Osteoblast (primary cell): ENCODE measurements around the gene BRD2. TPM values are rescaled to one million over a fixed set of nuclear protein-coding genes. Genes with fewer than 3 reads are reported as not detected.

Source experiments
- DNase-seq: peaks from one replicate; pipeline ENCODE4 v3.0.0; 2011; ENCODE audit warnings: low spot score, mixed read lengths; ENCODE audit not compliant: insufficient read length; ENCODE audit errors: missing footprints
- H2AFZ ChIP-seq: 2 replicates; pipeline ENCODE4 v1.6.0; 2011; ENCODE audit warnings: mild to moderate bottlenecking, low read length
- H3K27ac ChIP-seq: 2 replicates; pipeline ENCODE4 v1.5.1; 2011; ENCODE audit warnings: mild to moderate bottlenecking, low read depth, low read length, moderate library complexity
- H3K27me3 ChIP-seq: 2 replicates; pipeline ENCODE4 v1.6.0; 2012; ENCODE audit warnings: mild to moderate bottlenecking, control low read depth, inconsistent platforms, low read length, moderate library complexity; ENCODE audit not compliant: insufficient read depth
- H3K36me3 ChIP-seq: 2 replicates; pipeline ENCODE4 v1.5.1; 2011; ENCODE audit warnings: mild to moderate bottlenecking, low read length, control low read depth, moderate library complexity; ENCODE audit not compliant: insufficient read depth
- H3K4me1 ChIP-seq: 2 replicates; pipeline ENCODE4 v1.5.1; 2011; ENCODE audit warnings: mild to moderate bottlenecking, low read length, control low read depth, moderate library complexity; ENCODE audit not compliant: insufficient read depth
- H3K4me2 ChIP-seq: 2 replicates; pipeline ENCODE4 v1.6.0; 2011; ENCODE audit warnings: mild to moderate bottlenecking, low read length; ENCODE audit not compliant: insufficient read depth
- H3K4me3 ChIP-seq: fragments of 200-600 bp; sonication (generic); 3 replicates; pipeline ENCODE4 v1.5.1; 2012; ENCODE audit warnings: mild to moderate bottlenecking, low read length, inconsistent platforms; ENCODE audit not compliant: insufficient read depth
- H3K79me2 ChIP-seq: 2 replicates; pipeline ENCODE4 v1.6.0; 2012; ENCODE audit warnings: mild to moderate bottlenecking, low read length, control low read depth, inconsistent platforms; ENCODE audit not compliant: insufficient read depth
- H3K9me3 ChIP-seq: 2 replicates; pipeline ENCODE4 v1.5.1; 2011; ENCODE audit warnings: low read depth, low read length, control low read depth
- H4K20me1 ChIP-seq: 2 replicates; pipeline ENCODE4 v1.6.0; 2012; ENCODE audit warnings: mild to moderate bottlenecking, low read length, control low read depth; ENCODE audit not compliant: insufficient read depth
- CTCF ChIP-seq: IDR thresholded peaks from 2 replicates; pipeline ENCODE4 v1.5.1; 2011; ENCODE audit warnings: mild to moderate bottlenecking, low read depth, low read length, moderate library complexity; ENCODE audit errors: extremely low read depth
- total RNA-seq: library from RNA; depleted of rRNA; stranded (reverse); fragments of >200 nt; gene quantifications from 2 replicates; pipeline ENCODE4 v1.2.3, GENCODE V29; 2012

BRD2 gene
- total RNA-seq, 1 donor: 119 TPM

- H3K27me3 ChIP-seq: peaks cover 40% of the 10 kb centered on the region
- no peak for DNase-seq
- no peaks in the 10 kb centered on the region for H3K9me3 ChIP-seq
- H3K27ac ChIP-seq: no peak overlapping the region
- H4K20me1 ChIP-seq: no peaks in the 10 kb centered on the region
- no peak overlapping the region for H3K4me2 ChIP-seq
- no peak overlapping the region for H2AFZ ChIP-seq
- TF ChIP-seq CTCF: no peak
- no peak overlapping the region for H3K4me3 ChIP-seq
- no peaks in the 10 kb centered on the region for H3K36me3 ChIP-seq
- no peaks in the 10 kb centered on the region for H3K79me2 ChIP-seq
- H3K4me1 ChIP-seq: no peaks in the 10 kb centered on the region
Measured at GRCh38 chr6:32936239-32937152, 31.9 kb upstream of the BRD2 start.

- Histone ChIP-seq H3K27me3 (peaks cover 33% of the 10 kb centered on the region), H4K20me1 (no peaks in the 10 kb centered on the region), H3K9me3 (no peaks in the 10 kb centered on the region), H3K4me1 (no peaks in the 10 kb centered on the region), H3K36me3 (no peaks in the 10 kb centered on the region), H3K79me2 (no peaks in the 10 kb centered on the region), H3K4me3 (no peak overlapping the region), H3K27ac (no peak overlapping the region), H2AFZ (no peak overlapping the region), H3K4me2 (no peak overlapping the region)
- no peak for DNase-seq
- TF ChIP-seq CTCF: no peak
Measured at GRCh38 chr6:32937230-32937633, 31.2 kb upstream of the BRD2 start.

- TF ChIP-seq CTCF: no peak
- Histone ChIP-seq H3K4me3 (no peak overlapping the region), H3K9me3 (no peaks in the 10 kb centered on the region), H3K79me2 (no peaks in the 10 kb centered on the region), H3K27me3 (peaks cover 31% of the 10 kb centered on the region), H3K4me2 (no peak overlapping the region), H3K4me1 (no peaks in the 10 kb centered on the region), H3K36me3 (no peaks in the 10 kb centered on the region), H4K20me1 (no peaks in the 10 kb centered on the region), H2AFZ (no peak overlapping the region), H3K27ac (no peak overlapping the region)
- DNase-seq: no peak
Measured at GRCh38 chr6:32938494-32938893, 29.9 kb upstream of the BRD2 start.

- peak; percentile 89 for DNase-seq
- H3K27me3 ChIP-seq: peaks cover 31% of the 10 kb centered on the region
- TF ChIP-seq CTCF: no peak
Measured at GRCh38 chr6:32940656-32941213, 27.7 kb upstream of the BRD2 start, which contains the start of gene HLA-DMB. Gene HLA-DMB, minus strand, starts transcription at chr6:32941028. Its CDS starts 221 bp downstream, at chr6:32940807.

More at GRCh38 chr6:32940656-32941213, 27.7 kb upstream of the BRD2 start, which contains the start of gene HLA-DMB:
- no peaks in the 10 kb centered on the region for H3K36me3 ChIP-seq
- H2AFZ ChIP-seq: peak within 1 kb of the TSS; percentile 73
- H4K20me1 ChIP-seq: no peaks in the 10 kb centered on the region
- no peak within 1 kb of the TSS for H3K27ac ChIP-seq
- H3K4me1 ChIP-seq: no peaks in the 10 kb centered on the region
- no peaks in the 10 kb centered on the region for H3K79me2 ChIP-seq
- peak within 1 kb of the TSS; percentile 79 for H3K4me2 ChIP-seq
- H3K4me3 ChIP-seq: peak within 1 kb of the TSS; percentile 63
- no peaks in the 10 kb centered on the region for H3K9me3 ChIP-seq
